ENCODE data around the gene LBHD1. TPM values are rescaled to one million over a fixed set of nuclear protein-coding genes. Genes with fewer than 3 reads are reported as not detected.
"Not testable (repeated sequence)": the region's sequence is repeated elsewhere in the genome, so short reads cannot be mapped to it uniquely, and the experiment has no call there.

LBHD1 gene
- total RNA-seq, 2 experiments from 2014 or later = 11.9 to 15.5 TPM

- H3K27ac Mint-ChIP-seq = no peak overlapping the region
- intact Hi-C loops (cut with DNase I, micrococcal nuclease) = loop anchor here (1.0 to 10.0 kb wide), 7 partner anchors 101 to 683 kb away; partner anchors contain the start of gene TUT1 (in 1 of the 2)
- ChIA-PET POLR2A (interaction anchor here (1.1 kb wide), 1 partner anchor 103 kb away, joined by 9 read pairs; the partner anchor contains the start of gene TUT1), CTCF (interaction anchor here (0.5 to 4.3 kb wide), 23 partner anchors 9 to 523 kb away, joined by 3 to 32 read pairs (median 3); partner anchors contain the start of genes C11orf98, CSKMT, LBHD1 and TUT1)
- no peaks in the 10 kb centered on the region for H3K9me3 Mint-ChIP-seq (ENCODE audit: low read depth)
- H3K4me1 Mint-ChIP-seq = peaks cover 5% of the 10 kb centered on the region
- H3K4me3 Mint-ChIP-seq = no peak overlapping the region
- ATAC-seq (peak; percentile 95), DNase-seq (peak; percentile 86)
- peaks cover 17% of the 10 kb centered on the region for H3K36me3 Mint-ChIP-seq (ENCODE audit: low read depth)
- no peaks in the 10 kb centered on the region for H3K27me3 Mint-ChIP-seq
These were observed 22.5 kb upstream of the LBHD1 start for GRCh38 chr11:62694455-62695167.

GRCh38 chr11:62693624-62694023, 21.6 kb upstream of the LBHD1 start:
- H3K27ac Mint-ChIP-seq; DNase-seq; H3K27me3 Mint-ChIP-seq; ATAC-seq; H3K4me3 Mint-ChIP-seq; H3K4me1 Mint-ChIP-seq; H3K9me3 Mint-ChIP-seq (ENCODE audit: low read depth): not testable (repeated sequence)
- CTCF ChIA-PET = interaction anchor here (0.7 to 4.3 kb wide), 15 partner anchors 8 to 522 kb away, joined by 3 to 32 read pairs (median 5); partner anchors contain the start of genes C11orf98, CSKMT, LBHD1 and TUT1
- peaks cover 20% of the 10 kb centered on the region for H3K36me3 Mint-ChIP-seq (ENCODE audit: low read depth)
- POLR2A ChIA-PET = interaction anchor here (1.1 kb wide), 1 partner anchor 102 kb away, joined by 9 read pairs; the partner anchor contains the start of gene TUT1
- intact Hi-C loops (cut with DNase I, micrococcal nuclease) = loop anchor here (1.0 to 10.0 kb wide), 7 partner anchors 100 to 684 kb away; partner anchors contain the start of gene TUT1 (in 1 of the 2)

DNA sequence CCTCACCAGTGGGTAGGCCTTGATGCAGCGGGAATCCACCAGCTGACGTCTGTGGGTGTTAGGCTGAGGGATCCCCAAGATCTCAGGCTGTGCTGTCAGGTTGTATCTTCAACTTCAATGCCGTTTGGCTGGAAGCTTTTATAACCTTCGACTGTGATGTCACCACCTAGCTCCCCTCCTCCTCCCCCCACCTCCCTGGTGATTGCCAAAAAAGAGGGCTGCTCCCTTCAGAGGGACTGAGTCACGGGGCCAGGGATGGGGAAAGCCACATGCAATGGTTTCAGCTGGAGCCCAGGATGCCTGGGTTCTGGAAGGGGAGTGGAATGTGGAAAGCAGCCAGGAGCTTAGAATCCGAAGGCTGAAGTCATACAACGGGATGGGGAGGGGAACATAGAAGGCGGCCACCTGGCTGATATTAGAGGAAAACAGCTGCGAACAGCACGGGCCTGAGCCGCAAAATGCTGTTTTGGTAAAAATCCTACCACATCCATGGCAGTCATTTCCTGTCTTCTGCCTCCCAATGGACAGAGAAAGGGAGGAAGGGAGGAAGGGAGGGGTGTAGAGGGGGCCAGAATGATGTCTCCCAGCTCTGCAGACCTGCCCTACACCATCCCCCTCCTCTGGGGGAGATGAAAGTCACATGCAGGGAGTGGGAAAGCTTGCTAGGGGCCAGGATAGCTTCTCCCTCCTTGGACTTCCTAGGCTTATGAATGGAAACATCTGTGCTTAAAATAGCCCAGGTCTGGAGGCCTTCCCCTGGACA, 17.5 kb upstream of the LBHD1 start, which contains the start of gene LRRN4CL:
Gene LRRN4CL, minus strand, starts transcription at position 110 of the 763 bp plus-strand sequence. CDS start 1,022 bp downstream, outside the sequence.
- POLR2A ChIA-PET = interaction anchor here (0.5 to 1.1 kb wide), 3 partner anchors 151 to 1743 kb away, joined by 3 to 4 read pairs (median 3); no protein-coding TSS in a partner anchor
- H3K36me3 Mint-ChIP-seq (ENCODE audit: low read depth) = peaks cover 19% of the 10 kb centered on the region
- no peaks in the 10 kb centered on the region for H3K9me3 Mint-ChIP-seq (ENCODE audit: low read depth)
- no peak within 1 kb of the TSS for H3K27ac Mint-ChIP-seq
- H3K4me1 Mint-ChIP-seq = peaks cover under 1% of the 10 kb centered on the region
- ATAC-seq = no peak
- CTCF ChIA-PET = interaction anchor here (0.6 to 2.3 kb wide), 7 partner anchors 9 to 295 kb away, joined by 3 to 12 read pairs (median 3); no protein-coding TSS in a partner anchor
- H3K27me3 Mint-ChIP-seq = peaks cover 11% of the 10 kb centered on the region
- DNase-seq = no peak
- H3K4me3 Mint-ChIP-seq = no peak within 1 kb of the TSS
- intact Hi-C loops (cut with DNase I, micrococcal nuclease) = loop anchor here (5.0 to 10.0 kb wide), 4 partner anchors 97 to 688 kb away; partner anchors contain the start of gene TUT1 (in 1 of the 2)

DNA sequence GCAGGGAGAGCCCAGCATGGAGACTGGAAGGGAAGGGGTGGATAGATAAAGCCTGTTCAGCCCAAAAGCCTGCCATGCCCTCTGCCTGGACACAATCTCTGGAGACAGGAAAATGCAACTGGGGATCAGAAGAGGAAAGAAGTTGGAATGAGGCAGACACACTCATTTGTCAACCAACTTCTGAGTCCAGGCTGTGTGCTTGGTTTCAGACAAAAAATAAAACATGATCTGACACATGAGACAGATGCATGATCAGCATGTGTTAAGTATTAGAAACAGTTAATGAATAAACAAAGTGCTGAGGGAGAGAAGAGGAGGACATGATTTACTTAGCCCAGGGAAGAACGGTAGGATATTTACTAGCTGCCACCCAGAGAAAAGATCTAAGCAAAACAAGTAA, 16.4 kb upstream of the LBHD1 start:
- DNase-seq (no peak), ATAC-seq (no peak)
- ChIA-PET POLR2A (interaction anchor here (0.6 to 1.1 kb wide), 3 partner anchors 130 to 171 kb away, joined by 3 to 4 read pairs (median 3); no protein-coding TSS in a partner anchor), CTCF (interaction anchor here (0.7 to 1.0 kb wide), 2 partner anchors 31 to 294 kb away, joined by 3 read pairs; no protein-coding TSS in a partner anchor)
- H3K27me3 Mint-ChIP-seq = peaks cover 11% of the 10 kb centered on the region
- intact Hi-C loops (cut with DNase I, micrococcal nuclease) = no loop called here
- no peak overlapping the region for H3K4me3 Mint-ChIP-seq
- H3K27ac Mint-ChIP-seq = no peak overlapping the region
- H3K4me1 Mint-ChIP-seq = no peaks in the 10 kb centered on the region
- peaks cover 16% of the 10 kb centered on the region for H3K36me3 Mint-ChIP-seq (ENCODE audit: low read depth)
- H3K9me3 Mint-ChIP-seq (ENCODE audit: low read depth) = no peaks in the 10 kb centered on the region

GRCh38 chr11:62687508-62688396, 15.7 kb upstream of the LBHD1 start:
- ATAC-seq (no peak), DNase-seq (no peak)
- Mint-ChIP-seq H3K27me3 (peaks cover 11% of the 10 kb centered on the region), H3K9me3 (ENCODE audit: low read depth) (no peaks in the 10 kb centered on the region), H3K36me3 (ENCODE audit: low read depth) (peaks cover 14% of the 10 kb centered on the region), H3K4me3 (no peak overlapping the region), H3K27ac (no peak overlapping the region), H3K4me1 (no peaks in the 10 kb centered on the region)
- POLR2A ChIA-PET = interaction anchor here (0.6 to 1.1 kb wide), 2 partner anchors 153 to 172 kb away, joined by 3 to 4 read pairs; no protein-coding TSS in a partner anchor
- CTCF ChIA-PET = interaction anchor here (1.0 kb wide), 1 partner anchor 14 kb away, joined by 3 read pairs; no protein-coding TSS in a partner anchor
- intact Hi-C loops (cut with DNase I, micrococcal nuclease) = no loop called here

DNA sequence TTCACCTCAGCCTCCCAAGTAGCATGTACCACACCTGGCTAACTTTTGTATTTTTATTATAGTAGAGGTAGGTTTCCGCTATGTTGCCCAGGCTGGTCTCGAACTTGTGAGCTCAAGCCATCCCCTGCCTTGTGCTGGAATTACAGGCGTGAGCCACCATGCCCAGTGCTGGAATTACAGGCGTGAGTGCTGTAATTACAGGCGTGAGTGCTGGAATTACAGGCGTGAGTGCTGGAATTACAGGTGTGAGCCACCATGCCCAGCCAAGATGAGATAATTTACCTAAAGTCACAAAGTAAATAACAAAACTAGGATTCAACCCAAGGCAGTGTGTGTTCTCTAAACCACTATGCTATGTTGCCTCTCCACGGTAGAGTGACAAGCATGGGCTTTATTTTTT, 10.5 kb upstream of the LBHD1 start:
- no peak overlapping the region for H3K27ac Mint-ChIP-seq
- peaks cover 4% of the 10 kb centered on the region for H3K36me3 Mint-ChIP-seq (ENCODE audit: low read depth)
- intact Hi-C loops (cut with DNase I, micrococcal nuclease) = no loop called here
- peaks cover 5% of the 10 kb centered on the region for H3K27me3 Mint-ChIP-seq
- H3K4me1 Mint-ChIP-seq = peaks cover 17% of the 10 kb centered on the region
- CTCF ChIA-PET = interaction anchor here (1.1 to 3.0 kb wide), 2 partner anchors 13 to 303 kb away, joined by 3 to 32 read pairs; no protein-coding TSS in a partner anchor
- H3K9me3 Mint-ChIP-seq (ENCODE audit: low read depth) = no peaks in the 10 kb centered on the region
- no peak for DNase-seq
- ATAC-seq = no peak
- H3K4me3 Mint-ChIP-seq = no peak overlapping the region
- POLR2A ChIA-PET = no interaction called here

DNA sequence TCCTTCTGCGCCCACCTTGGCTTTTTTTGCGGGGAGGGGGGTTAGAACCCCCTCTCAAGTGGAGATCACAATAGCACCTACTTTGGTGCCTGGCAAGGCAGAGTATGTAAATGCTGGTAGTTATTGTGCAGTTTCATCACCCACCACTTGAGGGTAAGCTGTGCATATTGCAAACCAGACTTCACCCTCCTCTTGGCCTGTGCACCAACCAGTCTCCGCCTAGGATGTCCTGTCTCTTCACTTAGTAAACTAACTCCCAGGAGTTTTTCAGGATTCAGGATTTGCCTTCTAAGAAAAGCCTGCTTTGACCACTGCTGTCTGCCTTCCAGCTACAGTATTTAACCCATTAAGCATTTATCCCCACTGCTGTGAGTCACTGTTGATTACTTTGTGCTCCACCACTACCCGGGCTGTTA, 8.8 kb upstream of the LBHD1 start:
- H3K27me3 Mint-ChIP-seq = no peaks in the 10 kb centered on the region
- H3K9me3 Mint-ChIP-seq (ENCODE audit: low read depth) = no peaks in the 10 kb centered on the region
- no peak overlapping the region for H3K4me3 Mint-ChIP-seq
- peak overlapping the region; percentile 73 for H3K27ac Mint-ChIP-seq
- ATAC-seq = peak; percentile 88
- intact Hi-C loops (cut with DNase I, micrococcal nuclease) = no loop called here
- ChIA-PET CTCF (interaction anchor here (0.6 to 3.0 kb wide), 25 partner anchors 9 to 286 kb away, joined by 3 to 32 read pairs (median 4); partner anchors contain the start of genes BSCL2, GANAB, GNG3 and HNRNPUL2), POLR2A (interaction anchor here (0.6 to 2.0 kb wide), 7 partner anchors 10 to 106 kb away, joined by 3 to 19 read pairs (median 5); partner anchors contain the start of genes C11orf98, CSKMT, HNRNPUL2 and TMEM179B)
- peaks cover 26% of the 10 kb centered on the region for H3K4me1 Mint-ChIP-seq
- DNase-seq = peak; percentile 60
- H3K36me3 Mint-ChIP-seq (ENCODE audit: low read depth) = peaks cover 11% of the 10 kb centered on the region

DNA sequence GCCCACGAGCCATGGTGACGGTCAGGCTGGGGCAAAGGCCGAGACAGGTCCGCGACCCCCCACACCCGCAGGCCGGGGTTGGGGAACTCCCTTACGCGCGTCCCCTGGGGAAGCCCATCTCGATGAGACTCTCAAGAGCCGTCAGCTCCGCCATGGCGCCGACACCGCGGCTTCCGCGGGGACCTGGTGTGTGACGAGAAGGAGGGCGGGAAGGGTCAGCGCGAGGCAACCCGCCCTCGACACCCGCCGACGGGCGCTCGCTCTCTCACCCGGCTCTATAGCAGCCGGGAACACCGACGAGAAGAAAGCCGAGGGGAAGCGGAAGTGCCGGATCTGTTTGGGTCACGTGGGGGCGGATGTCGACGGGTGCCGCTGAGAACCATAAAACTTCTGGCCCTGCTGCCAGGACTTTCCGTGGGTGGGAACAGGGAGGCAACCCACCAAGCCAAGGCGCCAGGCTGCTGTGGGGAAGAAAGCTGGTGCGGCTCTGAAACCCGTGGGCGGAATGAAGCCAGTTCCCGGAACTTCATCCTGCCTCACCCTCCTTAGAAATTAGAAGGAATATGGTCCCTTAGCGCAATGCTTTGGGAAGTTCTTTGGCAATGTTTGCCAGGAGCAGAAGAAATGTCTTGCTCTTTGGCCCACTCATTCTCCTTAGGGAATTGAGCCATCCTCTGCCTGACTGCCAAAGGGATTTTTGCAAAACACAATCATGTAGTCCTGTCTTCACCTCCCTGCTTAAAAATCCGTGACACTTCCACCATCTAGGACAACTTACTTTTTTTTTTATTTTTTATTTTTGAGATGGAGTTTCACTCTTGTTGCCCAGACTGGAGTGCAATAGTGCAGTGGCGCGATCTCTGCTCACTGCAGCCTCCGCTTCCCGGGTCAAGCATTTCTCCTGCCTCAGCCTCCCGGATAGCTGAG, 7.0 kb upstream of the LBHD1 start, which contains the start of gene UBXN1:
Gene UBXN1, minus strand, starts transcription at position 304 of the 927 bp plus-strand sequence. Its CDS starts 150 bp downstream, at position 154.
- peaks cover 28% of the 10 kb centered on the region for H3K4me1 Mint-ChIP-seq
- H3K27me3 Mint-ChIP-seq = no peaks in the 10 kb centered on the region
- intact Hi-C loops (cut with DNase I, micrococcal nuclease) = loop anchor here (1.0 to 2.0 kb wide), 5 partner anchors 26 to 202 kb away; partner anchors contain the start of genes TUT1 (in 2 of the 2), INTS5 (in 1 of the 2), MTA2 (in 1 of the 2) and SLC3A2 (in 1 of the 2)
- ChIA-PET CTCF (interaction anchor here (0.9 to 3.0 kb wide), 8 partner anchors 14 to 182 kb away, joined by 3 to 32 read pairs (median 4); partner anchors contain the start of genes B3GAT3, C11orf98 and CSKMT), POLR2A (interaction anchor here (0.6 to 3.2 kb wide), 9 partner anchors 9 to 217 kb away, joined by 3 to 12 read pairs (median 3); partner anchors contain the start of genes C11orf98, CSKMT, TUT1 and WDR74)
- DNase-seq = peak; percentile 93
- peak within 1 kb of the TSS; percentile 92 for H3K27ac Mint-ChIP-seq
- H3K9me3 Mint-ChIP-seq (ENCODE audit: low read depth) = no peaks in the 10 kb centered on the region
- H3K4me3 Mint-ChIP-seq = peak within 1 kb of the TSS; percentile 82
- peak; percentile 88 for ATAC-seq
- H3K36me3 Mint-ChIP-seq (ENCODE audit: low read depth) = peaks cover 20% of the 10 kb centered on the region

DNA sequence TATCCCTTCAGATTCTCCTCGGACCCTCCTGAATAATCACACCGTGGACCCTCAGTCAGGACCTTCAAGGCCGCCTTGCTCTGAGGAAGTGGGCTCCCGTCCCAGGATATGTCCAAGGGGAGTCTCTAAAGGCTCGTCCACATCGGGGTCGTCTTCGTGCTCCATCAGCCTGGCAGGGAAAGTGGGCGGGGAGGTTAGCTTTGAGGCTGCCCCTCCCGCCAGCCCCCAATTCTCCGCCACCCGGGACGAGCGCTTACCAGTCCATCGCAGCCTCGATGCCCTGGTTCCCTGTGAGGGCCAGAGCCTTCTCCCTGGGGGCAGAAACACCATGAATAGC, 6.3 kb upstream of the LBHD1 start:
- ATAC-seq = no peak
- H3K9me3 Mint-ChIP-seq (ENCODE audit: low read depth) = no peaks in the 10 kb centered on the region
- H3K4me3 Mint-ChIP-seq = peak overlapping the region; percentile 82
- intact Hi-C loops (cut with DNase I, micrococcal nuclease) = loop anchor here in 1 of 2 experiments (2.0 kb wide), 2 partner anchors 78 to 202 kb away; partner anchors contain the start of genes MTA2 and SLC3A2
- H3K27ac Mint-ChIP-seq = peak overlapping the region; percentile 92
- ChIA-PET CTCF (interaction anchor here (1.0 kb wide), 1 partner anchor 14 kb away, joined by 3 read pairs; the partner anchor contains the start of genes C11orf98 and CSKMT), POLR2A (interaction anchor here (1.0 to 3.2 kb wide), 3 partner anchors 13 to 87 kb away, joined by 5 to 12 read pairs (median 5); partner anchors contain the start of genes C11orf98, CSKMT, TUT1 and ZBTB3)
- DNase-seq = no peak
- peaks cover 30% of the 10 kb centered on the region for H3K4me1 Mint-ChIP-seq
- peaks cover 20% of the 10 kb centered on the region for H3K36me3 Mint-ChIP-seq (ENCODE audit: low read depth)
- H3K27me3 Mint-ChIP-seq = no peaks in the 10 kb centered on the region

All from activated CD4-positive, alpha-beta T cell treated with anti-CD3 and anti-CD28 coated beads for 36 hours (primary cell).